Liver (tissue), 9 donors: ENCODE results near the gene TNPO2. TPM values are rescaled to one million over a fixed set of nuclear protein-coding genes. Genes with fewer than 3 reads are reported as not detected.
"Not testable (repeated sequence)": the region's sequence is repeated elsewhere in the genome, so short reads cannot be mapped to it uniquely, and the experiment has no call there.

ENCODE experiments used
- DNase-seq: peaks from one replicate; pipeline ENCODE4 v3.0.0-alpha.2; 2017; ENCODE audit warnings: low spot score
- H3K27ac ChIP-seq, 2 donors: one replicate each; pipeline ENCODE4 v1.7.0; 2013; ENCODE audit warnings: inconsistent platforms in 2 of 2, low read length in 2 of 2, control low read depth in 1 of 2, low read depth in 1 of 2, mild to moderate bottlenecking in 1 of 2
- H3K27me3 ChIP-seq, 4 donors: one replicate each; pipeline versions ENCODE4 v1.6.1 to v1.7.0; 2013; ENCODE audit warnings: low read length in 3 of 4, inconsistent platforms in 1 of 4, mild to moderate bottlenecking in 1 of 4, moderate library complexity in 1 of 4; ENCODE audit not compliant: control insufficient read depth in 4 of 4, insufficient read depth in 4 of 4
- H3K36me3 ChIP-seq, 4 donors: one replicate each; pipeline versions ENCODE4 v1.6.1 to v1.7.0; 2013; ENCODE audit warnings: low read length in 3 of 4, mild to moderate bottlenecking in 3 of 4, low read depth in 1 of 4, moderate library complexity in 1 of 4; ENCODE audit not compliant: control insufficient read depth in 4 of 4, insufficient read depth in 3 of 4
- H3K4me1 ChIP-seq, 4 donors: one replicate each; pipeline versions ENCODE4 v1.6.1 to v1.7.0; 2013; ENCODE audit warnings: low read length in 3 of 4, mild to moderate bottlenecking in 3 of 4, moderate library complexity in 1 of 4; ENCODE audit not compliant: control insufficient read depth in 4 of 4, insufficient read depth in 4 of 4
- H3K4me3 ChIP-seq, 3 donors: one replicate each; pipeline versions ENCODE4 v1.6.1 to v1.7.0; 2013; ENCODE audit warnings: low read length in 3 of 3, control low read depth in 1 of 3, low read depth in 1 of 3, mild to moderate bottlenecking in 1 of 3
- H3K9ac ChIP-seq, 2 donors: one replicate each; pipeline ENCODE4 v1.7.0; 2013; ENCODE audit warnings: low read length in 2 of 2, mild to moderate bottlenecking in 2 of 2, moderate library complexity in 2 of 2, control low read depth in 1 of 2, low read depth in 1 of 2
- H3K9me3 ChIP-seq, 4 donors: one replicate each; pipeline versions ENCODE4 v1.6.1 to v1.7.0; 2013; ENCODE audit warnings: low read length in 3 of 4; ENCODE audit not compliant: control insufficient read depth in 4 of 4
- EGR1 ChIP-seq, 2 donors: IDR thresholded peaks; 2 replicates each; pipeline ENCODE4 v1.6.1; 2016 to 2018; ENCODE audit warnings: antibody characterized with exemption in 2 of 2, low read depth in 2 of 2
- FOXA1 ChIP-seq: IDR thresholded peaks from 2 replicates; pipeline ENCODE4 v1.6.1; 2016; ENCODE audit warnings: antibody characterized with exemption
- FOXA2 ChIP-seq: IDR thresholded peaks from 2 replicates; pipeline ENCODE4 v1.6.1; 2016; ENCODE audit warnings: antibody characterized with exemption
- GABPA ChIP-seq, 2 donors: IDR thresholded peaks in 1 of 2; conservative IDR thresholded peaks in 1 of 2; 2 replicates each; pipeline ENCODE4 v1.6.1; 2016; ENCODE audit warnings: antibody characterized with exemption in 2 of 2, mild to moderate bottlenecking in 1 of 2, moderate library complexity in 1 of 2
- HNF4A ChIP-seq, 2 donors: conservative IDR thresholded peaks; 2 replicates each; pipeline ENCODE4 v1.6.1; 2016; ENCODE audit warnings: antibody characterized with exemption in 2 of 2, mild to moderate bottlenecking in 2 of 2
- HNF4G ChIP-seq: IDR thresholded peaks from 2 replicates; pipeline ENCODE4 v1.6.1; 2016; ENCODE audit warnings: antibody characterized with exemption
- MAX ChIP-seq: IDR thresholded peaks from 2 replicates; pipeline ENCODE4 v1.6.1; 2016; ENCODE audit warnings: antibody characterized with exemption
- NR2F2 ChIP-seq: IDR thresholded peaks from 2 replicates; pipeline ENCODE4 v1.6.1; 2016; ENCODE audit warnings: antibody characterized with exemption
- RAD21 ChIP-seq, 2 donors: IDR thresholded peaks; 2 replicates each; pipeline ENCODE4 v1.6.1; 2016; ENCODE audit warnings: antibody characterized with exemption in 2 of 2, mild to moderate bottlenecking in 2 of 2
- RXRA ChIP-seq, 2 donors: IDR thresholded peaks; 2 replicates each; pipeline ENCODE4 v1.6.1; 2017 to 2018; ENCODE audit warnings: antibody characterized with exemption in 2 of 2, mild to moderate bottlenecking in 1 of 2
- SP1 ChIP-seq: IDR thresholded peaks from 2 replicates; pipeline ENCODE4 v1.6.1; 2018; ENCODE audit warnings: antibody characterized with exemption, mild to moderate bottlenecking
- TAF1 ChIP-seq: conservative IDR thresholded peaks from 2 replicates; pipeline ENCODE4 v1.6.1; 2016; ENCODE audit warnings: antibody characterized with exemption, mild to moderate bottlenecking
- YY1 ChIP-seq: IDR thresholded peaks from 2 replicates; pipeline ENCODE4 v1.6.1; 2016; ENCODE audit warnings: antibody characterized with exemption, mild to moderate bottlenecking
- ZBTB33 ChIP-seq: IDR thresholded peaks from 2 replicates; pipeline ENCODE4 v1.6.1; 2016; ENCODE audit warnings: antibody characterized with exemption
- WGBS: extraction: QIAGEN DNeasy Blood & Tissue Kit; methylation state at CpG from one replicate; pipeline ENCODE4 v1.1.7; 2013; 5-methylcytosine and 5-hydroxymethylcytosine counted together
- polyA plus RNA-seq, 2 donors: library from polyadenylated mRNA; stranded (reverse) in 1 of 2; unstranded in 1 of 2; fragments of 200-250 nt in 1 of 2; fragments of >200 nt in 1 of 2; fragmentation: Nextera tagmentation in 1 of 2; extraction: Ambion mirVana in 1 of 2; gene quantifications; one replicate each; pipeline versions ENCODE4 v1.2.1 to v1.2.3, GENCODE V29; 2013 to 2015
- total RNA-seq, 2 donors: library from RNA; depleted of rRNA; stranded (reverse); fragments of >200 nt; gene quantifications; one replicate each; pipeline ENCODE4 v1.2.3, GENCODE V29; 2014
- TF ChIP-seq, protein P1 (sequence below): IDR thresholded peaks from 2 replicates; pipeline ENCODE4 v1.6.1; 2016; ENCODE audit warnings: antibody characterized with exemption, mild to moderate bottlenecking
- donor health status: healthy.
- donor health status: healthy.
- donor health status: healthy.
- donor health status: healthy.
- donor health status: healthy.

TNPO2 gene
- total and polyA plus RNA-seq, 4 donors, result 6.3 to 22.2 (median 15.8) TPM

GRCh38 chr19:12726988-12727316, 3.2 kb upstream of the TNPO2 start:
- H3K4me1 ChIP-seq, result peaks cover 9 to 67% (median 48%) of the 10 kb centered on the region in 4 donors
- WGBS, result 98% methylated on average over 2 of the region's 2 CpGs
- TF ChIP-seq HNF4A (conservative IDR thresholded peaks at IDR 0.05) (no peak), EGR1 (IDR thresholded peaks at IDR 0.05; ENCODE audit: low read depth in 2 of 2) (no peak), ZBTB33 (no peak), YY1 (no peak), HNF4G (no peak), FOXA2 (no peak), RAD21 (IDR thresholded peaks at IDR 0.05) (no peak), RXRA (IDR thresholded peaks at IDR 0.05) (no peak), MAX (no peak), FOXA1 (no peak)
- TF ChIP-seq, protein P1, sequence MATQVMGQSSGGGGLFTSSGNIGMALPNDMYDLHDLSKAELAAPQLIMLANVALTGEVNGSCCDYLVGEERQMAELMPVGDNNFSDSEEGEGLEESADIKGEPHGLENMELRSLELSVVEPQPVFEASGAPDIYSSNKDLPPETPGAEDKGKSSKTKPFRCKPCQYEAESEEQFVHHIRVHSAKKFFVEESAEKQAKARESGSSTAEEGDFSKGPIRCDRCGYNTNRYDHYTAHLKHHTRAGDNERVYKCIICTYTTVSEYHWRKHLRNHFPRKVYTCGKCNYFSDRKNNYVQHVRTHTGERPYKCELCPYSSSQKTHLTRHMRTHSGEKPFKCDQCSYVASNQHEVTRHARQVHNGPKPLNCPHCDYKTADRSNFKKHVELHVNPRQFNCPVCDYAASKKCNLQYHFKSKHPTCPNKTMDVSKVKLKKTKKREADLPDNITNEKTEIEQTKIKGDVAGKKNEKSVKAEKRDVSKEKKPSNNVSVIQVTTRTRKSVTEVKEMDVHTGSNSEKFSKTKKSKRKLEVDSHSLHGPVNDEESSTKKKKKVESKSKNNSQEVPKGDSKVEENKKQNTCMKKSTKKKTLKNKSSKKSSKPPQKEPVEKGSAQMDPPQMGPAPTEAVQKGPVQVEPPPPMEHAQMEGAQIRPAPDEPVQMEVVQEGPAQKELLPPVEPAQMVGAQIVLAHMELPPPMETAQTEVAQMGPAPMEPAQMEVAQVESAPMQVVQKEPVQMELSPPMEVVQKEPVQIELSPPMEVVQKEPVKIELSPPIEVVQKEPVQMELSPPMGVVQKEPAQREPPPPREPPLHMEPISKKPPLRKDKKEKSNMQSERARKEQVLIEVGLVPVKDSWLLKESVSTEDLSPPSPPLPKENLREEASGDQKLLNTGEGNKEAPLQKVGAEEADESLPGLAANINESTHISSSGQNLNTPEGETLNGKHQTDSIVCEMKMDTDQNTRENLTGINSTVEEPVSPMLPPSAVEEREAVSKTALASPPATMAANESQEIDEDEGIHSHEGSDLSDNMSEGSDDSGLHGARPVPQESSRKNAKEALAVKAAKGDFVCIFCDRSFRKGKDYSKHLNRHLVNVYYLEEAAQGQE, result no peak
- no peak overlapping the region for H3K4me3 ChIP-seq
- no peak overlapping the region for H3K27ac ChIP-seq
- no peak overlapping the region for H3K9ac ChIP-seq
- no peaks in the 10 kb centered on the region for H3K27me3 ChIP-seq
- no peak for DNase-seq
- no peaks in the 10 kb centered on the region for H3K9me3 ChIP-seq
- peaks cover 3 to 27% (median 21%) of the 10 kb centered on the region in 4 donors for H3K36me3 ChIP-seq

GRCh38 chr19:12725612-12726011, 1.9 kb upstream of the TNPO2 start:
- H3K9ac ChIP-seq, H3K4me3 ChIP-seq, DNase-seq, H3K9me3 ChIP-seq, H3K27me3 ChIP-seq, H3K27ac ChIP-seq: not testable (repeated sequence)
- Histone ChIP-seq H3K36me3 (peaks cover 2 to 19% (median 16%) of the 10 kb centered on the region in 4 donors), H3K4me1 (peaks cover 6 to 65% (median 44%) of the 10 kb centered on the region in 4 donors)
- WGBS, result 77% methylated on average over 10 of the region's 10 CpGs

DNA sequence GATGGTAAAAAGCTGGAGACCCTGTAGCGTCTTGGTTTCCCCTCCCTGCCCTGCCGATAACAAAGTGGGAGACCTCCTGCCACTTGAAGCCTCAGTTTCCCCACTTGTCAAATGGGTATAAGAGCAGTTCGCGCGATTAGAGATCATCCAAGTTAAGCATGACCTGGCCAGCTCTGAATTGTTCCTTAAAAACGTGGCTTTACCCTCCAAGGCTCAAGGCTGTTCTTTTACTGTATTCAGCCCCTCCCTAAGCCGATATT, 421 bp downstream of the TNPO2 start:
- WGBS, result 7% methylated on average over 7 of the region's 7 CpGs
- TF ChIP-seq RXRA (IDR thresholded peaks at IDR 0.05), result no peak
- no peak for TF ChIP-seq HNF4G
- no peak for TF ChIP-seq MAX
- TF ChIP-seq, protein P1, result no peak
- TF ChIP-seq HNF4A (conservative IDR thresholded peaks at IDR 0.05), result no peak
- TF ChIP-seq TAF1, result no peak
- no peak for TF ChIP-seq ZBTB33
- TF ChIP-seq RAD21 (IDR thresholded peaks at IDR 0.05), result no peak
- TF ChIP-seq YY1, result no peak
- no peak for TF ChIP-seq GABPA (IDR thresholded peaks at IDR 0.05 in 1 of 2, conservative IDR thresholded peaks at IDR 0.05 in 1 of 2)
- no peak for TF ChIP-seq NR2F2
- no peak for TF ChIP-seq SP1
- H3K4me3 ChIP-seq, result peak overlapping the region; percentile 49 to 98 (median 73)
- H3K4me1 ChIP-seq, result peaks cover 6 to 49% (median 34%) of the 10 kb centered on the region in 4 donors
- H3K9me3 ChIP-seq, result no peaks in the 10 kb centered on the region
- no peak for DNase-seq
- peak overlapping the region; percentile 15 to 69 for H3K9ac ChIP-seq
- peak overlapping the region; percentile 14 to 21 for H3K27ac ChIP-seq
- peaks cover 0 to 6% (median 3%) of the 10 kb centered on the region in 4 donors for H3K36me3 ChIP-seq
- no peaks in the 10 kb centered on the region for H3K27me3 ChIP-seq
